PC-9 (cell line): Measurements from ENCODE around the gene KLHL14.

Source experiments
- EZH2 ChIP-seq: fragments of 200-600 bp; sonication (generic); IDR thresholded peaks from 2 replicates; pipeline ENCODE4 v1.8.0; 2017; ENCODE audit warnings: antibody characterized with exemption, low read depth
- TF ChIP-seq, protein P1 (sequence below): fragments of 200-600 bp; sonication (generic); conservative IDR thresholded peaks from 2 replicates; pipeline ENCODE4 v1.6.1; 2017; ENCODE audit warnings: mixed run types, antibody characterized with exemption, mild to moderate bottlenecking, moderate library complexity

DNA sequence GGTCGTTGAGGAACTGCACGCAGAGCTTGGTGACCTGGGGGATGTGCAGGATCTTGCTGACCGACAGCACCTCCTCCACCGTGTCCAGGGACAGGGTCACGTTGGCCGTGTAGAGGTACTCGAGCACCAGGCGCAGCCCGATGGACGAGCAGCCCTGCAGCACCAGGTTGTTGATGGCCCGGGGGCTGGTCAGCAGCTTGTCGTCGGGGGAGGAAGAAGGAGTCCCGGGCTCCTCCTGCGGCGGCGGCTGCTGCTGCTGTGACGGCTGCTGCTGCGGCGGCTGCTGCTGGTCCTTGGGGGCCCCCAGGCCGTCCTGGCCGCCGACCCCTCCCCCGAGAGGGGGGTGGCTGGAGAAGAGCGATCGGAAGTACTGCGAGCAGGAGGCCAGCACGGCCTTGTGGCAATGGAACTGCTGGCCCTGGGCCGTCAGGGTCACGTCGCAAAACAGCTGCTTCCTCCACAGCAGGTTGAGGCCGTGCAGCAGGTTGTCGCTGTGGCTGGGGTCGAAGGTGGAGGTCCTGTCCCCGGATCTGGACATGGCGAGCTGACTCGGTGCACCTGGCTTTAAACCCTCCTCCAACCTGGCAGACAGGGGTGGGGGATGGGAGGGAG, 2.7 kb downstream of the KLHL14 start:
- TF ChIP-seq, protein P1, sequence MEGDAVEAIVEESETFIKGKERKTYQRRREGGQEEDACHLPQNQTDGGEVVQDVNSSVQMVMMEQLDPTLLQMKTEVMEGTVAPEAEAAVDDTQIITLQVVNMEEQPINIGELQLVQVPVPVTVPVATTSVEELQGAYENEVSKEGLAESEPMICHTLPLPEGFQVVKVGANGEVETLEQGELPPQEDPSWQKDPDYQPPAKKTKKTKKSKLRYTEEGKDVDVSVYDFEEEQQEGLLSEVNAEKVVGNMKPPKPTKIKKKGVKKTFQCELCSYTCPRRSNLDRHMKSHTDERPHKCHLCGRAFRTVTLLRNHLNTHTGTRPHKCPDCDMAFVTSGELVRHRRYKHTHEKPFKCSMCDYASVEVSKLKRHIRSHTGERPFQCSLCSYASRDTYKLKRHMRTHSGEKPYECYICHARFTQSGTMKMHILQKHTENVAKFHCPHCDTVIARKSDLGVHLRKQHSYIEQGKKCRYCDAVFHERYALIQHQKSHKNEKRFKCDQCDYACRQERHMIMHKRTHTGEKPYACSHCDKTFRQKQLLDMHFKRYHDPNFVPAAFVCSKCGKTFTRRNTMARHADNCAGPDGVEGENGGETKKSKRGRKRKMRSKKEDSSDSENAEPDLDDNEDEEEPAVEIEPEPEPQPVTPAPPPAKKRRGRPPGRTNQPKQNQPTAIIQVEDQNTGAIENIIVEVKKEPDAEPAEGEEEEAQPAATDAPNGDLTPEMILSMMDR: no peak
- TF ChIP-seq EZH2: no peak
